GM18951 (cell line): Measurements from ENCODE around the gene MED27.

Experiments
- POLR2A ChIP-seq: IDR thresholded peaks from 4 replicates; pipeline ENCODE4 v1.6.1; 2011; ENCODE audit warnings: mild to moderate bottlenecking; ENCODE audit not compliant: insufficient read length, insufficient read depth; ENCODE audit errors: extremely low read depth
- in situ Hi-C: fragments of 300-500 bp; cut with MboI; formaldehyde crosslinking; loops from one replicate; pipeline ENCODE4 v1.12.0; 2022; ENCODE audit warnings: low sequenced_read_pairs, mixed read lengths, inconsistent platforms; ENCODE audit not compliant: unreplicated experiment

Gene MED27

GRCh38 chr9:131981116-131981776 lies 98.4 kb downstream of the MED27 start:
- in situ Hi-C loops: no loop called here
- TF ChIP-seq POLR2A: no peak

DNA sequence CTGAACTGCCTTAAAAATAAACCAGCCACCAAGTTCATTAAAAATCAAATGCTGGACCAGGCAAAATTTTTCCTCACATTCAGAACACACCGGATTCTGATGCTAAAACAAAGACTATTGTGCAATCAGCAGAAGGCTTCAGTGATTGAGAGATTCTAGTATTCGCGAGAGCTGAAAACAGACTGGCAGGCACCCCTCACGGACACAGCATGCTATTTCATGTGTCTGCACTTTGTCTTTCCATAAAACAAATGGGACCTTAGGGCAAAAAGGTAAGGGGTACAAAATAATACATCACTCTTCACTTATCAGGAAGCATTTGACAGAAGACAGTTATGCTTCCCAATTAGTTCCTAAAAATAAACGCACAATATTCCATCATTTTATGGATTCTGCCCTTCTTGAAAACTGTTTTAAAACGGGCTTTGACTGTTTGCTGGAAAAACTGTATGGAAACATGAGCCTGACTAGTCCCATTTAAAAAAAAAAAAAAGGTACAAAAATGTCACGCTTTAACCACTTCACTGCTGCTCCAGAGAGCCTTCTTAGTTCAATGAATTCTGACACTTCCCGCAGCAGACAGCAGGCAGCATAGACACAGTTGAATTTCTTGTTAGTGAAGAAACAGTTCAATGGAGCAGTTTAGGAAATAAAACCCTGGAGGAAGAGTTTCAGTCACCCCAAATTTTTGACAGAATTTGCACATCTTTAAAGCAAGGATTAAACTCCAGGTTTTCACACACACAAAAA lies 99.2 kb downstream of the MED27 start:
- in situ Hi-C loops: no loop called here
- no peak for TF ChIP-seq POLR2A

DNA sequence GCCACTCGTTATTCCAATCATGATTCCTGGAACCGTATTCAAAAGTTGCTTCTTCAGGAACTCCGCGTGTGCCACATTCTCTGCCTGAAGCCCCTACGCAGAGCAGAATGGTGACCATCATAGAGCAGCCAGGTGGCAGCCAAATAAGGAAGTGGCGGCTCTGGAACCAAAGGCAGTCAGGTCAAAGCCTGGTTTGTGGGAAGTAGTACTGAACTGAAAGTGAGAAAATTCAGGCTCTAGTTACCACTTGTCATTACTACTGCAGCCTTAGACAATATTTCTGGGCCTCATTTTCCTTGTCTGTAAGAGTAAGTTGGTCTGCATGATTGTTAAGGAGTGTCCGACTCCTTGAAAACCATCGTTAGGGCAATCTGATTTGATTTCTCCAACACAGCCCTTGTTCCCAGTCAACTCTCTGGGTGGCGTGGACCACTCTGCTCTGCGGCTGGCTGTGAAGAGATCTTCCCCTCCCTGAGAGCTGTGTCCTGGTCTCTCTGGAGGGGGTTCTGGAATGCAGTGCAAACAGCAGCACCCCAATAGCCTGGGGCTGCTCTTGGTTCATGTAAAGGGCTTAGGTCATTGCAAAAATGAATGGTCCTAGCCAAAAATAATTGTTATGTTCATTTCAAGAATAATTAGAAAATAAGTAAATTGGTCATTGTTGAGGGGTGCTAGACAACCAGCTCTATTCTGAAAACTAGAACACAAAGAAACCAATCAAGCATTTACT lies 102.4 kb downstream of the MED27 start:
- in situ Hi-C loops: no loop called here
- TF ChIP-seq POLR2A: no peak

- in situ Hi-C loops: no loop called here
- TF ChIP-seq POLR2A: no peak
Measured at GRCh38 chr9:131976157-131977108, 103.2 kb downstream of the MED27 start.

GRCh38 chr9:131972889-131973288 lies 106.8 kb downstream of the MED27 start:
- in situ Hi-C loops: no loop called here
- no peak for TF ChIP-seq POLR2A

DNA sequence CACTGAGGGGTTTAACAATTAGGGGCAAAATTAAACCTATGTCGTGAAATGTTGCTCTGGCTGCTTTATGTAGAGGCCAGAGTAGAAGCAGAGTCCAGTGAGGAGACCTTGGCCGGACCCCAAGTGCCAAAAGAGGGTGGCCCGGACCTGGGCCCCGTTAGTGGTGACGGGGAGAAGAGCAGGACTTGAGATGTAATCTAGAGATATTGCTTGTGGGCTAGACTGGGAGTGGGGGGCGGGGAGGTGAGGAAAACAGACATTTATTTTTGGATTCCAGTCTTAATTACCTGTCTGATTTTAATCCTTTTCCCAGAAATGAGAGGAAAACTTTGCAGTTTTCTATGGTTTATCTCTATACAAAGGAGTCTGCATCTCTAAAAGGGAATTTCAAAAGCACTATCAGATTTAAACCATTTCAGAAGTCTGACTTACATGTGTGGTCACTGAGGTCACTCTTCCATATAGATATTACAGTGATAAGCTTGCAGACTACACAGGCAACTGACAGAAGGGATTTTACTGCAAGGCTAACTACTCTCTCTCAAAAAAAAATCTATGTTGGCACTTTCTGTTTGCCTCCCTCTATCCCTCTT lies 108.1 kb downstream of the MED27 start:
- in situ Hi-C loops: no loop called here
- TF ChIP-seq POLR2A: no peak

GRCh38 chr9:131969469-131969989 lies 110.1 kb downstream of the MED27 start:
- no peak for TF ChIP-seq POLR2A
- in situ Hi-C loops: no loop called here

- in situ Hi-C loops: no loop called here
- TF ChIP-seq POLR2A: no peak
Measured at GRCh38 chr9:131968632-131969031, 111.0 kb downstream of the MED27 start.

- in situ Hi-C loops: no loop called here
- TF ChIP-seq POLR2A: no peak
Measured at GRCh38 chr9:131965841-131966240, 113.8 kb downstream of the MED27 start.

- in situ Hi-C loops: no loop called here
- no peak for TF ChIP-seq POLR2A
Measured at GRCh38 chr9:131965103-131965502, 114.6 kb downstream of the MED27 start.

DNA sequence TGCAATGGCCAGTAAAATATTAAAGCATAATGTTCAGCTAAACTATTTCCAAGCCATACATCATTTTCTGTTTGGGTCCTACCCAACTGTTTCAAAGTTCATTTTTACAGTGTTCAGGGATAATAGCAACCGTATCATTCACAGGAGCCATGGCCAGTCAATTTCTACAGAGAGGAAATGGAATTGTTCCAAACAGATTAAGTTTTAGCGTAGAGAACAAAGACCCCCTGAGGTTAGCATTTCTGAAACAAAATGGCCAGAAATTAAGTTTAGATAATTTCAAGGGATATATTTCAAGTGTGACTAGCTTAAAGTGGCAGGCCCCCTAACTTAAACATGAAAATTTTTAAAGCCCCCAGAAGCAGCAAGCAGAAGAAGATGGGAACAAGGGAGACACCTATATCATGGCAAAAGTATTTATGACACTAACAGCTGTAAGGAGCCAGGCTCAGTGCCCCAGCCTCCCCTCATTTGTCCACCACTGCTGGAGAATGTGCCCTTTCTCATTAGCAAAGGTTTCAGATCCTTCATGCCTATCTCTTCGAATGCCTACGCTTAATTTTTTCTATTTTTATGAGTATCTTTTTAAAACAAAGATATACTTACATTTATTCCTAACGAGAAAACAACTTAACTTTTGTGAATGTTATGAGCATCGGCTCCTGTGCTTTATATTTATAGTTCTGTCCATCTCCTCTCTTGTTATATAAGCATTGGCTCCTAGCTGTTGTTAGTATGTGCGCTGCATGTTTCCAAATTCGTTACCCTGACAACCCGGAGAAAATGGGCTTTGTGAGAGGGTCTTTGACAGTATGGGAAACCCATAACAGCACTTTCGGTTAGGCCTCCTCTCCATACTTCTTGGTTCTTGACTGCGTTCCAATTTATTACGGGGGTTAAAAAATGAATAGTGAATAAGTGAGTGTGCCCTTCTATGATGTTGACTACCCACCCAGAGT lies 116.3 kb downstream of the MED27 start:
- in situ Hi-C loops: no loop called here
- no peak for TF ChIP-seq POLR2A
